Measurements from ENCODE around the gene OPALIN.

DNA sequence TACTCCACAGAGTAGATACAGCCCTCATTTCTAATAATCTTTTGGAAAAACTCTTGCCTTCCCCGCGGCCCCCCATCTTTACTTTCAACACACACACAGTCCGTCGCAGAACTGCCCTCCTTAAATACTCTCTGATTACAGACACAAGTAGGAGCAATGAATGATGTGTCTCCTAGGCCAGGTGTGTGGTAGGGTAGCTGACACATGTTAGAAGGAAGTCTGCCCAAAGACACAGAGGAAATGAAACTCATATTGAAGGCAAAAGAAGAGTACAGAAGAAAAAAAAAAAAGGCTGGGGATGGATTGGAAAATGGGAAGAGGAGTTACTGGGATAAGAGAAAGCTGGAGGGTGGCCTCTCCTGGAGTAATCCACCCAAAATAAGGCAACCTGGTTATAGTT lies 14.6 kb downstream of the OPALIN start:
- TF ChIP-seq, protein P1, sequence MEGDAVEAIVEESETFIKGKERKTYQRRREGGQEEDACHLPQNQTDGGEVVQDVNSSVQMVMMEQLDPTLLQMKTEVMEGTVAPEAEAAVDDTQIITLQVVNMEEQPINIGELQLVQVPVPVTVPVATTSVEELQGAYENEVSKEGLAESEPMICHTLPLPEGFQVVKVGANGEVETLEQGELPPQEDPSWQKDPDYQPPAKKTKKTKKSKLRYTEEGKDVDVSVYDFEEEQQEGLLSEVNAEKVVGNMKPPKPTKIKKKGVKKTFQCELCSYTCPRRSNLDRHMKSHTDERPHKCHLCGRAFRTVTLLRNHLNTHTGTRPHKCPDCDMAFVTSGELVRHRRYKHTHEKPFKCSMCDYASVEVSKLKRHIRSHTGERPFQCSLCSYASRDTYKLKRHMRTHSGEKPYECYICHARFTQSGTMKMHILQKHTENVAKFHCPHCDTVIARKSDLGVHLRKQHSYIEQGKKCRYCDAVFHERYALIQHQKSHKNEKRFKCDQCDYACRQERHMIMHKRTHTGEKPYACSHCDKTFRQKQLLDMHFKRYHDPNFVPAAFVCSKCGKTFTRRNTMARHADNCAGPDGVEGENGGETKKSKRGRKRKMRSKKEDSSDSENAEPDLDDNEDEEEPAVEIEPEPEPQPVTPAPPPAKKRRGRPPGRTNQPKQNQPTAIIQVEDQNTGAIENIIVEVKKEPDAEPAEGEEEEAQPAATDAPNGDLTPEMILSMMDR (IDR thresholded peaks at IDR 0.05; ENCODE audit: insufficient read depth, low read length, poor library complexity, severe bottlenecking), result no peak
- no peak for TF ChIP-seq EZH2phosphoT487 (conservative IDR thresholded peaks at IDR 0.05; ENCODE audit: low read length)

Data from SU-DHL-6 (cell line).